ENCODE results near the gene SDR9C7. TPM values are rescaled to one million over a fixed set of nuclear protein-coding genes. Genes with fewer than 3 reads are reported as not detected.

SDR9C7 gene
- total RNA-seq, 4 donors from 2014 or later: not detected

DNA sequence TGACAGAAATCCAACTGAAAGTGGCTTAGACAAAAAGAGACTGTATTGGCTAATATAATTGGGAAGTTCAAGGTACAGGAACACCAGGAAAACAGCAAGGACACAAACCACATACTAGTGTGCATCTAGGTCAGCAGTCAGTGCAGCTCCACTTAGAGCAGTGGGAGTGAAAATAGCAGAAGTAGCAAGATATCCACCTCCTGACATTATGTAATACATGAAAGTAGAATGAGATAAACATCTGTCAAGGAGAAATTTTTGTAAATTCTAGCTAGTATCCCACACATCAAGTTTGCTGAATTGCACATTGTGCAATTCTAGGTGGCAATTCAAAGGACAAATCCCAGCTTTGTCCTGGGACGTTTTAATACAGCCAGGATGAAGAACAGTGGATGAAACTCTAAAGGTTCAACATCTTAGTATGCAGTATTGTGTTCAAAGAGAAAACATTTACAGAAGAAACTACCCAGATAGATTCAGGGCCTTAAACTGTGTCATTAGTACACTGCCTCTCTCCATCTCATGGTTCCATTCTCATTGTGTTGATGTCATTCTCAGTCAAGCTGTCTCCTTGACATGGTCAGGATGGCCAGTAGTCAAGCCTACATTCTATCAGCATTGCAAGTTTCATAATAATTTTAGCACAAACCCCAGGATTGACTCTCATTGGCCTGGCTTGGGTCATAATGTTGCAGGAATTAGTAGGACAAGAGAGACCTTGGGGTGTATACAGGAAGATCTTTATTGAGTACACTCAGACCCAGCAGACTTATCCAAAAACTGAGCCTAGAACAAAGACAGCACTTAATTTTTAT lies 56.8 kb downstream of the SDR9C7 start:
- no peak overlapping the region for H3K27ac ChIP-seq
- no peak overlapping the region for H3K4me3 ChIP-seq
- H3K9me3 ChIP-seq: peaks cover 0 to 10% (median 0%) of the 10 kb centered on the region in 3 donors
- 42 to 67% methylated on average over 1 of the region's 1 CpG for WGBS, 2 donors (ENCODE audit: low coverage in 1 of 2)
- no peak for ATAC-seq
- peaks cover 12% of the 10 kb centered on the region for H3K27me3 ChIP-seq
- H3K36me3 ChIP-seq: no peaks in the 10 kb centered on the region
- H3K4me1 ChIP-seq: no peaks in the 10 kb centered on the region
- TF ChIP-seq, protein P1, sequence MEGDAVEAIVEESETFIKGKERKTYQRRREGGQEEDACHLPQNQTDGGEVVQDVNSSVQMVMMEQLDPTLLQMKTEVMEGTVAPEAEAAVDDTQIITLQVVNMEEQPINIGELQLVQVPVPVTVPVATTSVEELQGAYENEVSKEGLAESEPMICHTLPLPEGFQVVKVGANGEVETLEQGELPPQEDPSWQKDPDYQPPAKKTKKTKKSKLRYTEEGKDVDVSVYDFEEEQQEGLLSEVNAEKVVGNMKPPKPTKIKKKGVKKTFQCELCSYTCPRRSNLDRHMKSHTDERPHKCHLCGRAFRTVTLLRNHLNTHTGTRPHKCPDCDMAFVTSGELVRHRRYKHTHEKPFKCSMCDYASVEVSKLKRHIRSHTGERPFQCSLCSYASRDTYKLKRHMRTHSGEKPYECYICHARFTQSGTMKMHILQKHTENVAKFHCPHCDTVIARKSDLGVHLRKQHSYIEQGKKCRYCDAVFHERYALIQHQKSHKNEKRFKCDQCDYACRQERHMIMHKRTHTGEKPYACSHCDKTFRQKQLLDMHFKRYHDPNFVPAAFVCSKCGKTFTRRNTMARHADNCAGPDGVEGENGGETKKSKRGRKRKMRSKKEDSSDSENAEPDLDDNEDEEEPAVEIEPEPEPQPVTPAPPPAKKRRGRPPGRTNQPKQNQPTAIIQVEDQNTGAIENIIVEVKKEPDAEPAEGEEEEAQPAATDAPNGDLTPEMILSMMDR (IDR thresholded peaks at IDR 0.05): no peak
- no peak for TF ChIP-seq EP300 (IDR thresholded peaks at IDR 0.05)
- TF ChIP-seq POLR2AphosphoS5 (IDR thresholded peaks at IDR 0.05): no peak
- no peak for TF ChIP-seq POLR2A (IDR thresholded peaks at IDR 0.05)

- 20 to 50% methylated on average over 1 of the region's 1 CpG for WGBS, 2 donors (ENCODE audit: low coverage in 1 of 2)
- H3K36me3 ChIP-seq: no peaks in the 10 kb centered on the region
- peaks cover 12% of the 10 kb centered on the region for H3K27me3 ChIP-seq
- no peaks in the 10 kb centered on the region for H3K4me1 ChIP-seq
- no peak overlapping the region for H3K4me3 ChIP-seq
- H3K9me3 ChIP-seq: no peaks in the 10 kb centered on the region
- TF ChIP-seq POLR2AphosphoS5 (IDR thresholded peaks at IDR 0.05): no peak
- no peak overlapping the region for H3K27ac ChIP-seq
- ATAC-seq: no peak
Observed at GRCh38 chr12:56874821-56875220, 59.4 kb downstream of the SDR9C7 start.

DNA sequence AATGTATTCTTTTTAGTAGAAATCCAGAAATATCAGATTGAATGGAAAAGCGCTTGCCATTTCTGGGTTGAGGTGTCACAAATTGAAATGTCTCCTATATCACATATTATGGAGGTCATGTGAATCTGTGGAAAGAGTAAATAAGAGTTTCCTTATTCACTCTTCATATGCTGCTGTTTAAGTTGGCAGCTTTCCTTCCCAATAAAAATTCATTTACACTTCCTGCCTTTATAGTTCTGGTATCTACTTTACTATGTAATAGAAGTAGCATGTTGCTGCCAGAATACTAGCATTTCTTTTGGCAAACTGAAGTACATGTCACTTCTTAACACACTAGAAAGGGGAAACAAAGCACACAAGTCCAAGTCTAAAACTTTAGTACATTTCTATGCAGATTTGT lies 60.8 kb downstream of the SDR9C7 start:
- H3K4me3 ChIP-seq: no peak overlapping the region
- H3K4me1 ChIP-seq: no peaks in the 10 kb centered on the region
- ATAC-seq: no peak
- no peaks in the 10 kb centered on the region for H3K36me3 ChIP-seq
- 0 to 71% methylated on average over 1 of the region's 1 CpG for WGBS, 2 donors (ENCODE audit: low coverage in 1 of 2)
- H3K27ac ChIP-seq: no peak overlapping the region
- no peaks in the 10 kb centered on the region for H3K9me3 ChIP-seq
- peaks cover 12% of the 10 kb centered on the region for H3K27me3 ChIP-seq
- TF ChIP-seq, protein P1 (IDR thresholded peaks at IDR 0.05): no peak
- no peak for TF ChIP-seq POLR2A (IDR thresholded peaks at IDR 0.05)
- no peak for TF ChIP-seq EP300 (IDR thresholded peaks at IDR 0.05)
- no peak for TF ChIP-seq POLR2AphosphoS5 (IDR thresholded peaks at IDR 0.05)

Other genes starting within 250 kb of the SDR9C7 start
- 100 to 1,000 TPM in 2 of 4 donors, 10 to 100 TPM in 2; 73.5 to 115 (median 104) TPM for gene PTGES3, start 246.1 kb downstream of the SDR9C7 start, total RNA-seq
- 1,000 to 10,000 TPM; 1,080 to 1,809 (median 1,519) TPM for gene NACA, start 209.1 kb downstream of the SDR9C7 start, total RNA-seq
- 10 to 100 TPM in 1 of 4 donors, 1 to 10 TPM in 3; 2.6 to 13.0 (median 5.1) TPM for gene PRIM1, start 182.1 kb downstream of the SDR9C7 start, total RNA-seq
- gene HSD17B6, start 171.1 kb downstream of the SDR9C7 start, total RNA-seq: 1 to 10 TPM in 3 of 4 donors, not detected in 1; 2.6 to 6.6 (median 5.2) TPM
- under 1 TPM in 3 of 4 donors, not detected in 1; 0.22 to 0.81 (median 0.27) TPM for gene RDH16, start 23.2 kb upstream of the SDR9C7 start, total RNA-seq
- gene ZBTB39, start 72.1 kb upstream of the SDR9C7 start, total RNA-seq: 1 to 10 TPM; 6.1 to 8.9 (median 6.7) TPM
- not detected for gene TAC3, start 82.1 kb upstream of the SDR9C7 start, total RNA-seq
- gene MYO1A, start 115.7 kb upstream of the SDR9C7 start, total RNA-seq: under 1 TPM; 0.22 to 0.54 (median 0.29) TPM
- gene NEMP1, start 144.4 kb upstream of the SDR9C7 start, total RNA-seq: 10 to 100 TPM; 11.8 to 14.9 (median 12.7) TPM
- gene NAB2, start 154.7 kb upstream of the SDR9C7 start, total RNA-seq: 10 to 100 TPM; 30.7 to 41.3 (median 38.8) TPM
- 100 to 1,000 TPM in 3 of 4 donors, 10 to 100 TPM in 1; 92.5 to 166 (median 156) TPM for gene STAT6, start 177.0 kb upstream of the SDR9C7 start, total RNA-seq
- gene LRP1, start 194.1 kb upstream of the SDR9C7 start, total RNA-seq: 100 to 1,000 TPM; 185 to 292 (median 216) TPM
- not detected for gene LRP1-AS, start 213.2 kb upstream of the SDR9C7 start, total RNA-seq

All from gastroesophageal sphincter (tissue), 4 donors.